GM12878 (cell line): ENCODE data around the gene GOSR1. TPM values are rescaled to one million over a fixed set of nuclear protein-coding genes. Genes with fewer than 3 reads are reported as not detected.

Experiments
- ATAC-seq: fragments of 200-7000 bp; cut with Tn5 transposase; 3 replicates; pipeline ENCODE4 v1.9.1; 2020; ENCODE audit warnings: mild to moderate bottlenecking, moderate library complexity
- BruUV-seq: library from RNA; stranded (reverse); fragments of 400-500 nt; replicated peaks from 2 replicates; lab custom pipeline; 2021; lab: Mats Ljungman, UMichigan
- CTCF ChIA-PET: fragments of 300-600 bp; sonication (Branson Sonifier 250); formaldehyde crosslinking; extraction: SDS; loops from one replicate; lab custom pipeline; 2021; ENCODE audit warnings: inconsistent platforms; lab: Yijun Ruan, JAX
- POLR2A ChIA-PET: fragments of 350-600 bp; formaldehyde crosslinking; extraction: SDS; loops from one replicate; lab custom pipeline; 2021; ENCODE audit warnings: inconsistent platforms; lab: Charles Lee
- RAD21 ChIA-PET: fragments of 300-600 bp; sonication (Branson Sonifier 250); formaldehyde crosslinking; loops from one replicate; lab custom pipeline; 2023; ENCODE audit warnings: antibody characterized with exemption; ENCODE audit not compliant: unreplicated experiment; lab: Charles Lee
- SMC1A ChIA-PET: fragments of 300-600 bp; sonication (Branson Sonifier 250); formaldehyde crosslinking; loops from one replicate; lab custom pipeline; 2023; ENCODE audit not compliant: unreplicated experiment, uncharacterized antibody; lab: Charles Lee
- DNase-seq: peaks from one replicate; pipeline ENCODE4 v3.0.0-alpha.2; 2011; ENCODE audit warnings: low read depth, low spot score
- FAIRE-seq: peaks from 3 replicates; lab custom pipeline; 2011; peaks lifted over from hg19 to GRCh38; lab: Jason Lieb, UNC
- H2AFZ ChIP-seq: 2 replicates; pipeline ENCODE4 v1.6.0; 2011; ENCODE audit warnings: low read depth, low read length, control low read depth; ENCODE audit not compliant: control insufficient read depth
- H3K27ac ChIP-seq: 2 replicates; pipeline ENCODE4 v1.5.1; 2011; ENCODE audit warnings: control low read depth; ENCODE audit not compliant: control insufficient read depth, insufficient read depth
- H3K27me3 ChIP-seq, 2 experiments: replicated peaks in 1 of 2; 2 replicates each; pipeline versions ENCODE4 v1.6.0 to v1.6.1; 2011; ENCODE audit warnings: low read length in 1 of 2; ENCODE audit not compliant: control insufficient read depth in 2 of 2, insufficient read depth in 2 of 2
- H3K36me3 ChIP-seq, 2 experiments: 2 replicates each; pipeline ENCODE4 v1.5.1; 2011; ENCODE audit warnings: low read length in 1 of 2; ENCODE audit not compliant: control insufficient read depth in 2 of 2, insufficient read depth in 2 of 2
- H3K4me1 ChIP-seq: 2 replicates; pipeline ENCODE4 v1.6.1; 2011; ENCODE audit warnings: mild to moderate bottlenecking, low read length, moderate library complexity, mixed read lengths; ENCODE audit not compliant: control insufficient read depth, insufficient read depth
- H3K4me2 ChIP-seq: 2 replicates; pipeline ENCODE4 v1.6.0; 2011; ENCODE audit warnings: control low read depth; ENCODE audit not compliant: control insufficient read depth, insufficient read depth
- H3K4me3 ChIP-seq: fragments of 200-600 bp; sonication (generic); 2 replicates; pipeline ENCODE4 v1.5.1; 2016
- H3K79me2 ChIP-seq: 2 replicates; pipeline ENCODE4 v1.6.0; 2011; ENCODE audit warnings: low read length; ENCODE audit not compliant: control insufficient read depth, insufficient read depth
- H3K9ac ChIP-seq: 2 replicates; pipeline ENCODE4 v1.8.0; 2011; ENCODE audit warnings: low read length, control low read depth, mixed read lengths; ENCODE audit not compliant: control insufficient read depth, insufficient read depth
- H3K9me3 ChIP-seq: replicated peaks from 3 replicates; pipeline ENCODE4 v1.5.1; 2011; ENCODE audit warnings: mild to moderate bottlenecking, low read length; ENCODE audit not compliant: control insufficient read depth, insufficient read depth
- H4K20me1 ChIP-seq: 2 replicates; pipeline ENCODE4 v1.6.0; 2011; ENCODE audit not compliant: control insufficient read depth, insufficient read depth
- CEBPB ChIP-seq, 2 experiments: fragments of 150-350 bp in 1 of 2; IDR thresholded peaks; 2 replicates each; pipeline ENCODE4 v1.6.1; 2012 to 2014; ENCODE audit warnings: low read depth in 2 of 2, low read length in 2 of 2, borderline replicate concordance in 1 of 2, inconsistent platforms in 1 of 2
- FOS ChIP-seq: IDR thresholded peaks from 3 replicates; pipeline ENCODE4 v1.6.1; 2011; ENCODE audit warnings: borderline replicate concordance; ENCODE audit not compliant: insufficient read length; ENCODE audit errors: extremely low read depth
- FOXK2 ChIP-seq: fragments of 450-650 bp; IDR thresholded peaks from 2 replicates; pipeline ENCODE4 v1.6.1; 2017; ENCODE audit warnings: mild to moderate bottlenecking, moderate library complexity
- FOXM1 ChIP-seq: IDR thresholded peaks from 2 replicates; pipeline ENCODE4 v1.6.1; 2012; ENCODE audit warnings: low read depth, mild to moderate bottlenecking, inconsistent platforms, low read length, moderate library complexity
- KDM1A ChIP-seq: fragments of 200-600 bp; sonication (generic); IDR thresholded peaks from 2 replicates; pipeline ENCODE4 v1.6.1; 2016; ENCODE audit warnings: borderline replicate concordance
- MEF2A ChIP-seq: IDR thresholded peaks from 2 replicates; pipeline ENCODE4 v1.6.1; 2011; ENCODE audit warnings: low read depth, mild to moderate bottlenecking, low read length, moderate library complexity; ENCODE audit not compliant: insufficient read depth
- MEF2B ChIP-seq: fragments of 450-650 bp; IDR thresholded peaks from 2 replicates; pipeline ENCODE4 v1.6.1; 2018; ENCODE audit warnings: mild to moderate bottlenecking, moderate library complexity; ENCODE audit not compliant: partially characterized antibody, poor library complexity, severe bottlenecking
- NR2C1 ChIP-seq: fragments of 450-650 bp; IDR thresholded peaks from 2 replicates; pipeline ENCODE4 v1.6.1; 2017; ENCODE audit warnings: antibody characterized with exemption, mild to moderate bottlenecking, moderate library complexity
- POLR2A ChIP-seq: IDR thresholded peaks from 2 replicates; pipeline ENCODE4 v1.6.1; 2011; ENCODE audit warnings: low read depth, mild to moderate bottlenecking, low read length
- POLR2AphosphoS2 ChIP-seq: IDR thresholded peaks from 2 replicates; pipeline ENCODE4 v1.6.1; 2011; ENCODE audit warnings: low read depth, mild to moderate bottlenecking, low read length, improper control_type of control experiment, moderate library complexity
- POLR2AphosphoS5 ChIP-seq: IDR thresholded peaks from 2 replicates; pipeline ENCODE4 v1.6.1; 2011; ENCODE audit warnings: mild to moderate bottlenecking, low read length, inconsistent platforms
- POU2F2 ChIP-seq: IDR thresholded peaks from 3 replicates; pipeline ENCODE4 v1.6.1; 2011; ENCODE audit warnings: low read depth, mild to moderate bottlenecking, low read length, borderline replicate concordance
- RBBP5 ChIP-seq: fragments of 200-600 bp; sonication (generic); conservative IDR thresholded peaks from 2 replicates; pipeline ENCODE4 v1.6.1; 2016
- SMARCA5 ChIP-seq: fragments of 450-650 bp; IDR thresholded peaks from 2 replicates; pipeline ENCODE4 v1.6.1; 2017; ENCODE audit warnings: mild to moderate bottlenecking
- ZSCAN29 ChIP-seq: fragments of 450-650 bp; IDR thresholded peaks from 2 replicates; pipeline ENCODE4 v1.6.1; 2017; ENCODE audit warnings: mild to moderate bottlenecking, moderate library complexity
- WGBS: methylation state at CpG from one replicate; pipeline ENCODE4 v1.1.6; 2016; ENCODE audit warnings: low lambda C conversion rate; ENCODE audit not compliant: insufficient replicate concordance, insufficient coverage; ENCODE audit errors: missing lambda C conversion rate; 5-methylcytosine and 5-hydroxymethylcytosine counted together
- in situ Hi-C: fragments of 300-500 bp; cut with MboI; formaldehyde crosslinking; loops from 9 replicates; pipeline ENCODE4 v1.14.3; 2018; ENCODE audit warnings: mixed read lengths
- intact Hi-C: fragments of 100-400 bp; cut with micrococcal nuclease; formaldehyde crosslinking; loops from one replicate; pipeline ENCODE4 v1.14.2; 2022; ENCODE audit not compliant: unreplicated experiment
- polyA plus RNA-seq, 11 experiments: library from polyadenylated mRNA; depleted of rRNA in 4 of 11; unstranded in 6 of 11; stranded (reverse) in 5 of 11; fragments of >200 nt; fragmentation: Nextera tagmentation in 4 of 11; fragmentation: Illumina TruSeq in 1 of 11; extraction: Ambion mirVana in 4 of 11; extraction: Trizol in 1 of 11; gene quantifications; 1 replicate in 1 of 11; 2 replicates in 10 of 11; pipeline versions ENCODE4 v1.2.1 to v1.2.3, GENCODE V29; 2011 to 2016; ENCODE audit warnings: inconsistent platforms in 2 of 11, missing spikeins in 2 of 11, low read depth in 1 of 11
- total RNA-seq, 4 experiments: library from RNA; depleted of rRNA in 3 of 4; stranded (reverse); fragments of >200 nt in 3 of 4; fragmentation: Illumina TruSeq in 1 of 4; extraction: Trizol in 1 of 4; gene quantifications; 2 replicates each; pipeline versions ENCODE4 v1.2.1 to v1.2.3, GENCODE V29; 2013 to 2021
- TF ChIP-seq, protein P1 (sequence below): IDR thresholded peaks from 2 replicates; pipeline ENCODE4 v1.6.1; 2011; ENCODE audit warnings: mild to moderate bottlenecking, low read depth, low read length, moderate library complexity; ENCODE audit not compliant: insufficient replicate concordance
- TF ChIP-seq, protein P2 (sequence below): fragments of 450-650 bp; IDR thresholded peaks from 2 replicates; pipeline ENCODE4 v1.6.1; 2017; ENCODE audit warnings: mild to moderate bottlenecking, moderate library complexity

The GOSR1 gene
- total and polyA plus RNA-seq, 10 of the 15 experiments (the other 5 are each of a cell fraction or from before 2014, with no cell fraction given) = 21.4 to 99.3 (median 42.9) TPM

DNA sequence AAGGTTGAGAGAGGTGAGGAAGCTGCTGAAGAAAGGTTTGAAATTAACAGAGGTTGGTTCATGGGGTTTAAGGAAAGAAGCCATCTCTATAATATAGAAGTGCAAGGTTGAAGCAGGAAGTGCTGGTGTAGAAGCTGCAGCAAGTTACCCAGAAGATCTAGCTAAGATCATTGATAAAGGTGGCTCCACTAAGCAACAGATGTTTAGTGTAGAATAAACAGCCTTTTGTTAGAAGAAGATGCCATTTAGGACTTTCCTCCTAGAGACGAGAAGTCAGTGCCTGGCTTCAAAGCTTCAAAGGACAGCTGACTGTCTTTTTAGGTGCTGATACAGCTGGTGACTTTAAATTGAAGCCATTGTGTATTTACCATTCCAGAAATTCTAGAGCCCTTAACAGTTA, 29.3 kb downstream of the GOSR1 start:
- TF ChIP-seq MEF2B (no peak), POLR2AphosphoS2 (no peak), KDM1A (no peak), ZSCAN29 (no peak), FOXK2 (no peak), NR2C1 (no peak), FOS (no peak), MEF2A (no peak), RBBP5 (no peak), POLR2AphosphoS5 (no peak), CEBPB (IDR thresholded peaks at IDR 0.05; ENCODE audit: borderline replicate concordance in 1 of 2, low read depth in 2 of 2, low read length in 2 of 2) (no peak), SMARCA5 (no peak), FOXM1 (no peak), POU2F2 (no peak), POLR2A (no peak)
- TF ChIP-seq, protein P1, sequence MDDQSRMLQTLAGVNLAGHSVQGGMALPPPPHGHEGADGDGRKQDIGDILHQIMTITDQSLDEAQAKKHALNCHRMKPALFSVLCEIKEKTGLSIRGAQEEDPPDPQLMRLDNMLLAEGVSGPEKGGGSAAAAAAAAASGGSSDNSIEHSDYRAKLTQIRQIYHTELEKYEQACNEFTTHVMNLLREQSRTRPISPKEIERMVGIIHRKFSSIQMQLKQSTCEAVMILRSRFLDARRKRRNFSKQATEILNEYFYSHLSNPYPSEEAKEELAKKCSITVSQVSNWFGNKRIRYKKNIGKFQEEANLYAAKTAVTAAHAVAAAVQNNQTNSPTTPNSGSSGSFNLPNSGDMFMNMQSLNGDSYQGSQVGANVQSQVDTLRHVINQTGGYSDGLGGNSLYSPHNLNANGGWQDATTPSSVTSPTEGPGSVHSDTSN = no peak
- TF ChIP-seq, protein P2, sequence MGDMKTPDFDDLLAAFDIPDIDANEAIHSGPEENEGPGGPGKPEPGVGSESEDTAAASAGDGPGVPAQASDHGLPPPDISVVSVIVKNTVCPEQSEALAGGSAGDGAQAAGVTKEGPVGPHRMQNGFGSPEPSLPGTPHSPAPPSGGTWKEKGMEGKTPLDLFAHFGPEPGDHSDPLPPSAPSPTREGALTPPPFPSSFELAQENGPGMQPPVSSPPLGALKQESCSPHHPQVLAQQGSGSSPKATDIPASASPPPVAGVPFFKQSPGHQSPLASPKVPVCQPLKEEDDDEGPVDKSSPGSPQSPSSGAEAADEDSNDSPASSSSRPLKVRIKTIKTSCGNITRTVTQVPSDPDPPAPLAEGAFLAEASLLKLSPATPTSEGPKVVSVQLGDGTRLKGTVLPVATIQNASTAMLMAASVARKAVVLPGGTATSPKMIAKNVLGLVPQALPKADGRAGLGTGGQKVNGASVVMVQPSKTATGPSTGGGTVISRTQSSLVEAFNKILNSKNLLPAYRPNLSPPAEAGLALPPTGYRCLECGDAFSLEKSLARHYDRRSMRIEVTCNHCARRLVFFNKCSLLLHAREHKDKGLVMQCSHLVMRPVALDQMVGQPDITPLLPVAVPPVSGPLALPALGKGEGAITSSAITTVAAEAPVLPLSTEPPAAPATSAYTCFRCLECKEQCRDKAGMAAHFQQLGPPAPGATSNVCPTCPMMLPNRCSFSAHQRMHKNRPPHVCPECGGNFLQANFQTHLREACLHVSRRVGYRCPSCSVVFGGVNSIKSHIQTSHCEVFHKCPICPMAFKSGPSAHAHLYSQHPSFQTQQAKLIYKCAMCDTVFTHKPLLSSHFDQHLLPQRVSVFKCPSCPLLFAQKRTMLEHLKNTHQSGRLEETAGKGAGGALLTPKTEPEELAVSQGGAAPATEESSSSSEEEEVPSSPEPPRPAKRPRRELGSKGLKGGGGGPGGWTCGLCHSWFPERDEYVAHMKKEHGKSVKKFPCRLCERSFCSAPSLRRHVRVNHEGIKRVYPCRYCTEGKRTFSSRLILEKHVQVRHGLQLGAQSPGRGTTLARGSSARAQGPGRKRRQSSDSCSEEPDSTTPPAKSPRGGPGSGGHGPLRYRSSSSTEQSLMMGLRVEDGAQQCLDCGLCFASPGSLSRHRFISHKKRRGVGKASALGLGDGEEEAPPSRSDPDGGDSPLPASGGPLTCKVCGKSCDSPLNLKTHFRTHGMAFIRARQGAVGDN = no peak
- ChIA-PET POLR2A (interaction anchor here (0.5 kb wide), 1 partner anchor 128 kb away, joined by 4 read pairs; no protein-coding TSS in a partner anchor), CTCF (no interaction called here), SMC1A (interaction anchor here (0.7 kb wide), 3 partner anchors 8 to 134 kb away, joined by 3 read pairs; no protein-coding TSS in a partner anchor), RAD21 (no interaction called here)
- FAIRE-seq = no peak
- intact Hi-C loops = no loop called here
- DNase-seq = no peak
- H3K4me2 ChIP-seq = no peak overlapping the region
- H3K27ac ChIP-seq = no peak overlapping the region
- 100% methylated on average over 1 of the region's 1 CpG for WGBS
- in situ Hi-C loops = no loop called here
- H3K9me3 ChIP-seq = no peaks in the 10 kb centered on the region
- H3K27me3 ChIP-seq = no peaks in the 10 kb centered on the region
- no peak for ATAC-seq
- no peak overlapping the region for H2AFZ ChIP-seq
- no peaks in the 10 kb centered on the region for H3K4me1 ChIP-seq
- H3K79me2 ChIP-seq = no peaks in the 10 kb centered on the region
- BruUV-seq = no TSS peak
- H3K4me3 ChIP-seq = no peak overlapping the region
- no peaks in the 10 kb centered on the region for H4K20me1 ChIP-seq
- peaks cover 0 to 8% of the 10 kb centered on the region in 2 experiments for H3K36me3 ChIP-seq
- H3K9ac ChIP-seq = no peak overlapping the region
